T follicular helper cell (primary cell): ENCODE measurements around the gene ENTPD6.

Source experiments
- DNase-seq: peaks from one replicate; pipeline ENCODE4 v3.0.0-alpha.2; 2020; ENCODE audit warnings: low read depth

ENTPD6 gene

GRCh38 chr20:25209400-25209799, 13.9 kb downstream of the ENTPD6 start:
- no peak for DNase-seq

GRCh38 chr20:25209911-25210310, 14.4 kb downstream of the ENTPD6 start:
- no peak for DNase-seq

GRCh38 chr20:25211273-25211672, 15.8 kb downstream of the ENTPD6 start:
- no peak for DNase-seq

GRCh38 chr20:25212242-25212641, 16.7 kb downstream of the ENTPD6 start:
- no peak for DNase-seq

GRCh38 chr20:25213566-25214425, 18.3 kb downstream of the ENTPD6 start:
- no peak for DNase-seq

- no peak for DNase-seq
Observed at GRCh38 chr20:25214426-25214790, 18.9 kb downstream of the ENTPD6 start.

GRCh38 chr20:25214819-25215218, 19.3 kb downstream of the ENTPD6 start:
- DNase-seq, result no peak

- DNase-seq, result no peak
Observed at GRCh38 chr20:25215521-25215920, 20.0 kb downstream of the ENTPD6 start.

GRCh38 chr20:25216199-25216945, 20.9 kb downstream of the ENTPD6 start:
- no peak for DNase-seq

- no peak for DNase-seq
Observed at GRCh38 chr20:25217161-25218108, 21.9 kb downstream of the ENTPD6 start.

GRCh38 chr20:25218109-25218486, 22.6 kb downstream of the ENTPD6 start:
- no peak for DNase-seq

GRCh38 chr20:25218492-25218891, 23.0 kb downstream of the ENTPD6 start:
- no peak for DNase-seq

- no peak for DNase-seq
Observed at GRCh38 chr20:25219365-25219764, 23.9 kb downstream of the ENTPD6 start.

GRCh38 chr20:25220021-25220730, 24.7 kb downstream of the ENTPD6 start:
- no peak for DNase-seq

GRCh38 chr20:25220810-25221591, 25.5 kb downstream of the ENTPD6 start:
- DNase-seq, result no peak

- no peak for DNase-seq
Observed at GRCh38 chr20:25221592-25222460, 26.3 kb downstream of the ENTPD6 start.

GRCh38 chr20:25222461-25223178, 27.1 kb downstream of the ENTPD6 start:
- DNase-seq, result no peak

GRCh38 chr20:25223179-25223661, 27.7 kb downstream of the ENTPD6 start:
- no peak for DNase-seq
